OCI-LY3 (cell line): ENCODE data around the gene LAG3.

Experiments used
- H2AFZ ChIP-seq: fragments of 200-600, 300-600 bp; shearing (Covaris generic); 2 replicates; pipeline ENCODE4 v1.6.0; 2014; ENCODE audit warnings: antibody characterized with exemption, low read depth, low read length
- H3K27ac ChIP-seq: fragments of 200-600, 300-600 bp; sonication (generic); 2 replicates; pipeline ENCODE4 v1.5.1; 2014; ENCODE audit warnings: mild to moderate bottlenecking, low read length, moderate library complexity, mixed read lengths
- H3K27me3 ChIP-seq: fragments of 200-600, 300-600 bp; sonication (generic); 2 replicates; pipeline ENCODE4 v1.6.1; 2014; ENCODE audit warnings: low read depth, low read length, mixed read lengths
- H3K36me3 ChIP-seq: fragments of 200-600, 300-600 bp; sonication (generic); replicated peaks from 2 replicates; pipeline ENCODE3; 2014; ENCODE audit warnings: low read depth, low read length, mixed read lengths
- H3K4me1 ChIP-seq: fragments of 300-600, 200-600 bp; sonication (generic); 2 replicates; pipeline ENCODE4 v1.6.1; 2014; ENCODE audit warnings: low read length, mixed read lengths
- H3K4me2 ChIP-seq: fragments of 200-600, 300-600 bp; sonication (generic); 2 replicates; pipeline ENCODE4 v1.6.1; 2014; ENCODE audit warnings: low read length, mixed read lengths
- H3K4me3 ChIP-seq: fragments of 300-600, 200-600 bp; sonication (generic); 2 replicates; pipeline ENCODE4 v1.5.1; 2014; ENCODE audit warnings: antibody characterized with exemption, mild to moderate bottlenecking, low read length, moderate library complexity
- H3K79me2 ChIP-seq: fragments of 300-600, 200-600 bp; shearing (Covaris generic); 2 replicates; pipeline ENCODE4 v1.6.1; 2014; ENCODE audit warnings: mild to moderate bottlenecking, low read length, mixed read lengths
- H3K9ac ChIP-seq: fragments of 300-600, 200-600 bp; shearing (Covaris generic); 2 replicates; pipeline ENCODE4 v1.6.0; 2014; ENCODE audit warnings: mild to moderate bottlenecking, low read length, moderate library complexity
- H3K9me3 ChIP-seq: fragments of 200-600, 300-600 bp; shearing (Covaris generic); 2 replicates; pipeline ENCODE4 v1.6.1; 2014; ENCODE audit warnings: low read length, mixed read lengths; ENCODE audit not compliant: insufficient read depth
- H4K20me1 ChIP-seq: fragments of 200-600, 300-600 bp; sonication (generic); 2 replicates; pipeline ENCODE4 v1.6.1; 2016; ENCODE audit warnings: low read length, mixed read lengths; ENCODE audit not compliant: insufficient read depth
- EZH2phosphoT487 ChIP-seq: fragments of 200-600 bp; shearing (Covaris generic); IDR thresholded peaks from 2 replicates; pipeline ENCODE4 v1.6.1; 2018; ENCODE audit warnings: antibody characterized with exemption, mixed run types, low read depth
- TF ChIP-seq, protein P1 (sequence below): fragments of 200-600, 300-600 bp; sonication (generic); IDR thresholded peaks from 2 replicates; pipeline ENCODE4 v1.5.1; 2014; ENCODE audit warnings: antibody characterized with exemption, low read length, low read depth

The LAG3 gene

DNA sequence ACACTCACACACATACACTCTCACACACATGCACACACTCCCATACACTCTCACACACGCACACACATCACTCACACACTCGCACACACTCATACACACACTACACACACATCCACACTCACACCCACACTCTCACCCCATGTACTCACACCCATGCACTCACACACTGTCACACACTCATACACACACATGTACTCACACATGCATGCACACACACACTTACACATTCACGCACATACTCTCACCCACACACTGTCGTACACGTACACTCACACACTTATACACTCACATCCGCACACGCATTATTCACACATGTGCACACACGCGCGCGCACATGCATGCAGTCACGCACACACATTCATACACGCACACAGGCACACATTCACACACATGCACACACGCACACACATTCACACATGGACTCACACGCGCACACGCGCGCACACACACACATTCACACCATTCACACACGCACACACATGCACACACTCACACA, 45.4 kb downstream of the LAG3 start:
- Histone ChIP-seq H3K36me3 (no peaks in the 10 kb centered on the region), H3K9ac (no peak overlapping the region), H3K27me3 (peaks cover 43% of the 10 kb centered on the region), H3K9me3 (no peaks in the 10 kb centered on the region), H3K4me3 (no peak overlapping the region), H3K27ac (no peak overlapping the region), H3K4me1 (peaks cover 13% of the 10 kb centered on the region), H3K79me2 (no peaks in the 10 kb centered on the region), H4K20me1 (no peaks in the 10 kb centered on the region), H3K4me2 (no peak overlapping the region), H2AFZ (no peak overlapping the region)
- no peak for TF ChIP-seq EZH2phosphoT487

DNA sequence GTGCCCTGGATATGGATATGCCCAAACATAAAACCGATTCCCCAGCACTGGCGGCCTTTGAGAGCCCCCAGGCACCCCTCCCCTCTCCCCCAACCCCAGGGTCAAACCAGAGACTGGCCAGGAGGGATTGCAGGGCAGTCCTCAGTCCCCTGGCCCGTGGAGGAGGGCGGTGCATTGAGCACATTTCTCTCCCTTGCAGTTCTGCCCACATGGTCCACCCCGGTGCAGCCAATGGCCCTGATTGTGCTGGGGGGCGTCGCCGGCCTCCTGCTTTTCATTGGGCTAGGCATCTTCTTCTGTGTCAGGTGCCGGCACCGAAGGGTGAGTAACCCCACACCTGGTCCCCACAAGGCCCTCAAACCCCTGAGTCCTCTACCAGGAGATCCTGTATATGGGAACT, 45.9 kb downstream of the LAG3 start:
- Histone ChIP-seq H3K9me3 (no peaks in the 10 kb centered on the region), H4K20me1 (no peaks in the 10 kb centered on the region), H3K9ac (no peak overlapping the region), H3K4me2 (no peak overlapping the region), H3K79me2 (no peaks in the 10 kb centered on the region), H2AFZ (no peak overlapping the region), H3K4me3 (no peak overlapping the region), H3K27me3 (peaks cover 47% of the 10 kb centered on the region), H3K36me3 (no peaks in the 10 kb centered on the region), H3K27ac (no peak overlapping the region), H3K4me1 (peaks cover 7% of the 10 kb centered on the region)
- TF ChIP-seq, protein P1, sequence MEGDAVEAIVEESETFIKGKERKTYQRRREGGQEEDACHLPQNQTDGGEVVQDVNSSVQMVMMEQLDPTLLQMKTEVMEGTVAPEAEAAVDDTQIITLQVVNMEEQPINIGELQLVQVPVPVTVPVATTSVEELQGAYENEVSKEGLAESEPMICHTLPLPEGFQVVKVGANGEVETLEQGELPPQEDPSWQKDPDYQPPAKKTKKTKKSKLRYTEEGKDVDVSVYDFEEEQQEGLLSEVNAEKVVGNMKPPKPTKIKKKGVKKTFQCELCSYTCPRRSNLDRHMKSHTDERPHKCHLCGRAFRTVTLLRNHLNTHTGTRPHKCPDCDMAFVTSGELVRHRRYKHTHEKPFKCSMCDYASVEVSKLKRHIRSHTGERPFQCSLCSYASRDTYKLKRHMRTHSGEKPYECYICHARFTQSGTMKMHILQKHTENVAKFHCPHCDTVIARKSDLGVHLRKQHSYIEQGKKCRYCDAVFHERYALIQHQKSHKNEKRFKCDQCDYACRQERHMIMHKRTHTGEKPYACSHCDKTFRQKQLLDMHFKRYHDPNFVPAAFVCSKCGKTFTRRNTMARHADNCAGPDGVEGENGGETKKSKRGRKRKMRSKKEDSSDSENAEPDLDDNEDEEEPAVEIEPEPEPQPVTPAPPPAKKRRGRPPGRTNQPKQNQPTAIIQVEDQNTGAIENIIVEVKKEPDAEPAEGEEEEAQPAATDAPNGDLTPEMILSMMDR: no peak
- TF ChIP-seq EZH2phosphoT487: no peak

DNA sequence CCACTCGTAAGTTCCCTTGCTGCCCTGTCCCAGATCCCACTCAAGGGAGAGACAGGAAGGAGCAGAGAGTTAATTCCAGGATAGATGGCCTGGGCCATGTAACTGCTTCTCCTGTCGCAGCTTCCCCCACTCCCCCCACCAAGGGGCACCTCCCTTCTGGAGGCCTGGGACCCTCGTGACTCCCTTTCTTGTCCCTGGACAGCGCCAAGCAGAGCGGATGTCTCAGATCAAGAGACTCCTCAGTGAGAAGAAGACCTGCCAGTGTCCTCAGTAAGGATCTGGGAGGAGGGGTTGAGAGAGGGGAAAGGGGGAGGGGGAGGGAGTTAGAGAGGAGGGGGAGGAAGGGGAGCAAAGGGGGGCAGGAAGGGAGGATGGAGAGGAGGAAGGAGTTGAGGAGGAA, 46.3 kb downstream of the LAG3 start:
- H2AFZ ChIP-seq: no peak overlapping the region
- H3K4me1 ChIP-seq: peaks cover 6% of the 10 kb centered on the region
- no peak overlapping the region for H3K4me3 ChIP-seq
- H3K79me2 ChIP-seq: no peaks in the 10 kb centered on the region
- no peaks in the 10 kb centered on the region for H3K36me3 ChIP-seq
- no peaks in the 10 kb centered on the region for H3K9me3 ChIP-seq
- no peaks in the 10 kb centered on the region for H4K20me1 ChIP-seq
- H3K9ac ChIP-seq: no peak overlapping the region
- H3K27me3 ChIP-seq: peaks cover 47% of the 10 kb centered on the region
- H3K27ac ChIP-seq: no peak overlapping the region
- TF ChIP-seq, protein P1: no peak
- H3K4me2 ChIP-seq: no peak overlapping the region

DNA sequence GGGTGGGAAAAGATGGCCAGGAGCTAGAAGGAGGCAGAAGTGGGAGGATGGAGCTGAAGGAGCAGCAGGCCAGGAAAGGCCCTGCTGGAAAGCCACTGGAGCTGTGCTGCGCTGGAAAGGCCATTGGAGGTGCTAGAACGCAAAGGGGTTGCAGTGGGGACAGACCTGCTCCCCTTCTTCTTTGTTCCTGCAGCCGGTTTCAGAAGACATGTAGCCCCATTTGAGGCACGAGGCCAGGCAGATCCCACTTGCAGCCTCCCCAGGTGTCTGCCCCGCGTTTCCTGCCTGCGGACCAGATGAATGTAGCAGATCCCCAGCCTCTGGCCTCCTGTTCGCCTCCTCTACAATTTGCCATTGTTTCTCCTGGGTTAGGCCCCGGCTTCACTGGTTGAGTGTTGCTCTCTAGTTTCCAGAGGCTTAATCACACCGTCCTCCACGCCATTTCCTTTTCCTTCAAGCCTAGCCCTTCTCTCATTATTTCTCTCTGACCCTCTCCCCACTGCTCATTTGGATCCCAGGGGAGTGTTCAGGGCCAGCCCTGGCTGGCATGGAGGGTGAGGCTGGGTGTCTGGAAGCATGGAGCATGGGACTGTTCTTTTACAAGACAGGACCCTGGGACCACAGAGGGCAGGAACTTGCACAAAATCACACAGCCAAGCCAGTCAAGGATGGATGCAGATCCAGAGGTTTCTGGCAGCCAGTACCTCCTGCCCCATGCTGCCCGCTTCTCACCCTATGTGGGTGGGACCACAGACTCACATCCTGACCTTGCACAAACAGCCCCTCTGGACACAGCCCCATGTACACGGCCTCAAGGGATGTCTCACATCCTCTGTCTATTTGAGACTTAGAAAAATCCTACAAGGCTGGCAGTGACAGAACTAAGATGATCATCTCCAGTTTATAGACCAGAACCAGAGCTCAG, 47.0 kb downstream of the LAG3 start:
- Histone ChIP-seq H3K27me3 (peaks cover 43% of the 10 kb centered on the region), H3K9ac (no peak overlapping the region), H3K9me3 (no peaks in the 10 kb centered on the region), H3K4me3 (no peak overlapping the region), H3K79me2 (no peaks in the 10 kb centered on the region), H4K20me1 (no peaks in the 10 kb centered on the region), H2AFZ (no peak overlapping the region), H3K4me1 (peaks cover 6% of the 10 kb centered on the region), H3K4me2 (no peak overlapping the region), H3K36me3 (no peaks in the 10 kb centered on the region), H3K27ac (no peak overlapping the region)
- no peak for TF ChIP-seq EZH2phosphoT487
- TF ChIP-seq, protein P1: no peak
